HepG2 (cell line): Measurements from ENCODE around the gene MCFD2. TPM values are rescaled to one million over a fixed set of nuclear protein-coding genes. Genes with fewer than 3 reads are reported as not detected.

Source experiments
- ARHGAP35 ChIP-seq: sonication (generic); formaldehyde crosslinking; IDR thresholded peaks from 2 replicates; pipeline ENCODE4 v1.9.0; 2022; ENCODE audit warnings: mild to moderate bottlenecking, inconsistent platforms, moderate library complexity, missing genetic modification reagents, borderline replicate concordance
- HMGXB3 ChIP-seq: sonication (generic); formaldehyde crosslinking; IDR thresholded peaks from 2 replicates; pipeline ENCODE4 v1.4.0; 2020; ENCODE audit warnings: missing genetic modification reagents, borderline replicate concordance
- HNF4A ChIP-seq: sonication (generic); formaldehyde crosslinking; IDR thresholded peaks from 2 replicates; pipeline ENCODE4 v1.4.0; 2020; ENCODE audit warnings: missing genetic modification reagents
- HNRNPL ChIP-seq: fragments of 200-400 bp; formaldehyde crosslinking; IDR thresholded peaks from 2 replicates; pipeline ENCODE4 v1.6.1; 2017; ENCODE audit warnings: mild to moderate bottlenecking, low read depth, low read length
- KAT8 ChIP-seq: IDR thresholded peaks from 2 replicates; pipeline ENCODE4 v1.6.1; 2016; ENCODE audit warnings: missing genetic modification reagents, missing compliant biosample characterization
- MYC ChIP-seq: sonication (generic); formaldehyde crosslinking; IDR thresholded peaks from 2 replicates; pipeline ENCODE4 v1.9.0; 2021; ENCODE audit warnings: missing genetic modification reagents, borderline replicate concordance
- NPAS2 ChIP-seq: sonication (generic); formaldehyde crosslinking; IDR thresholded peaks from 2 replicates; pipeline ENCODE4 v1.8.0; 2022; ENCODE audit warnings: mild to moderate bottlenecking, missing genetic modification reagents, borderline replicate concordance
- NR2F2 ChIP-seq: IDR thresholded peaks from 2 replicates; pipeline ENCODE4 v1.6.1; 2012; ENCODE audit warnings: low read depth, inconsistent platforms, borderline replicate concordance
- SPEN ChIP-seq: sonication (generic); formaldehyde crosslinking; IDR thresholded peaks from 2 replicates; pipeline ENCODE4 v1.5.1; 2020; ENCODE audit warnings: low read depth, mild to moderate bottlenecking, missing genetic modification reagents
- TAF15 ChIP-seq: fragments of 200-400 bp; formaldehyde crosslinking; IDR thresholded peaks from one replicate; pipeline ENCODE4 v1.6.1; 2018; ENCODE audit warnings: mild to moderate bottlenecking, low read depth, low read length; ENCODE audit not compliant: poor library complexity, severe bottlenecking
- ZIK1 ChIP-seq: sonication (generic); formaldehyde crosslinking; IDR thresholded peaks from 2 replicates; pipeline ENCODE4 v1.5.0; 2020; ENCODE audit warnings: mild to moderate bottlenecking, low read depth, missing genetic modification reagents, borderline replicate concordance
- ZNF256 ChIP-seq: sonication (generic); formaldehyde crosslinking; conservative IDR thresholded peaks from 2 replicates; pipeline ENCODE4 v1.4.0; 2020; ENCODE audit warnings: missing genetic modification reagents
- ZNF841 ChIP-seq: sonication (generic); formaldehyde crosslinking; IDR thresholded peaks from 2 replicates; pipeline ENCODE4 v1.8.1; 2023; ENCODE audit warnings: missing genetic modification reagents, borderline replicate concordance
- ZNF891 ChIP-seq: sonication (generic); formaldehyde crosslinking; IDR thresholded peaks from 2 replicates; pipeline ENCODE4 v1.5.0; 2020; ENCODE audit warnings: mild to moderate bottlenecking, missing genetic modification reagents
- ZZZ3 ChIP-seq: sonication (generic); formaldehyde crosslinking; IDR thresholded peaks from 2 replicates; pipeline ENCODE4 v1.4.0; 2020; ENCODE audit warnings: missing genetic modification reagents, mild to moderate bottlenecking, borderline replicate concordance
- polyA plus RNA-seq, 8 experiments: library from polyadenylated mRNA; depleted of rRNA in 3 of 8; stranded (reverse) in 7 of 8; unstranded in 1 of 8; fragments of >200 nt; fragmentation: Illumina TruSeq in 4 of 8; extraction: Trizol in 4 of 8; gene quantifications; 2 replicates each; pipeline versions ENCODE4 v1.2.1 to v1.2.3, GENCODE V29; 2011 to 2016; ENCODE audit warnings: low read depth in 4 of 8, missing spikeins in 1 of 8, mixed read lengths in 1 of 8; ENCODE audit not compliant: insufficient read depth in 1 of 8
- total RNA-seq, 5 experiments: library from RNA; depleted of rRNA; stranded (reverse); fragments of >200 nt; fragmentation: Illumina TruSeq; extraction: Trizol; gene quantifications; 2 replicates each; pipeline ENCODE4 v1.2.3, GENCODE V29; 2016; ENCODE audit warnings: low read depth in 1 of 5
- TF ChIP-seq, protein P1 (sequence below), 2 experiments: sonication (generic) in 1 of 2; formaldehyde crosslinking in 1 of 2; IDR thresholded peaks; 2 replicates each; pipeline versions ENCODE4 v1.4.0 to v1.6.1; 2018 to 2020; ENCODE audit warnings: missing genetic modification reagents in 2 of 2, borderline replicate concordance in 1 of 2, low read depth in 1 of 2, mild to moderate bottlenecking in 1 of 2, missing biosample characterization in 1 of 2
- TF ChIP-seq, protein P2 (sequence below): sonication (generic); formaldehyde crosslinking; IDR thresholded peaks from 2 replicates; pipeline ENCODE4 v1.4.0; 2020; ENCODE audit warnings: missing genetic modification reagents
- TF ChIP-seq, protein P3 (sequence below), 2 experiments: fragments of 450-650 bp in 1 of 2; sonication (generic) in 1 of 2; formaldehyde crosslinking; IDR thresholded peaks; 2 replicates each; pipeline versions ENCODE4 v1.5.0 to v1.8.0; 2020 to 2022; ENCODE audit warnings: mild to moderate bottlenecking in 1 of 2, missing genetic modification reagents in 1 of 2

The MCFD2 gene
- total and polyA plus RNA-seq, 2 of the 13 experiments (the other 11 are each of a cell fraction or from before 2014, with no cell fraction given): 183 to 232 TPM

DNA sequence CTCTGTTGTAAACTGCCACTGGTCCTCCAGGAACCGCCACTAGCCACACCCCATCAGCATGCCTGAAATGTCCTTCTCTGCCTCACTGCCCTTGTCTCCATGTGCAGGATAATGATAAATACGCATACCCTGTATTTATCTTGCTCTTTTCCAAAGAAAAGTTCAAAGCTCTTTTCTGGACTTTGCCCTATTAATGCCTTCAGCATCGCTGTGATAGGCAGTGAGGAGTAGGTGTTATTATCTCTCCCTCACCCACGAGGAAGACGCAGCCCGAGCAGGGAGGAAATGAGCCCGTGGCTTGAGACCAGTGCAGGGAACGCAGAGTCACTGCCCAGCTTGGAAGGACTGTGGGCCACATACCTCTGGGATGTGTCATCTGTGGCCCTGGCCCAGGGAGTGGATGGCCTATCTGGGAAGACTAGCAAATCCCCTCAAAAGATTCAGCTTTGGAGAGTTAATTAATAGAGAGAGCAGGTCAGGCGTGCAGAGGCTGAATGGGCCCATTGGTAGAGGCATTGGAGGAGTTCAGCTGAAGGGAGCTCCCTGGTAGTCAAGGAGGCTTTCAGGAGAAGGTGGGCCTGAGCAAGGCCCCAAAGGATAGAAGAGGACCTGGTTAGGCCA lies 39.5 kb upstream of the MCFD2 start (continued):
- TF ChIP-seq TAF15 (no peak), HNRNPL (no peak), KAT8 (CRISPR knock-in tag) (peak; percentile 48; the same call in 1 of the 2 replicates), MYC (CRISPR knock-in tag) (peak; percentile 41; the same call in 1 of the 2 replicates), ZIK1 (CRISPR knock-in tag) (no peak), HMGXB3 (peak; percentile 58; the same call in 1 of the 2 replicates), ZNF841 (CRISPR knock-in tag) (no peak), ZNF256 (CRISPR knock-in tag) (no peak), ZNF891 (CRISPR knock-in tag) (no peak), SPEN (CRISPR knock-in tag) (no peak), NPAS2 (no peak), ZZZ3 (no peak), HNF4A (peak; percentile 90), NR2F2 (no peak), ARHGAP35 (CRISPR knock-in tag) (no peak)
- TF ChIP-seq, protein P1, sequence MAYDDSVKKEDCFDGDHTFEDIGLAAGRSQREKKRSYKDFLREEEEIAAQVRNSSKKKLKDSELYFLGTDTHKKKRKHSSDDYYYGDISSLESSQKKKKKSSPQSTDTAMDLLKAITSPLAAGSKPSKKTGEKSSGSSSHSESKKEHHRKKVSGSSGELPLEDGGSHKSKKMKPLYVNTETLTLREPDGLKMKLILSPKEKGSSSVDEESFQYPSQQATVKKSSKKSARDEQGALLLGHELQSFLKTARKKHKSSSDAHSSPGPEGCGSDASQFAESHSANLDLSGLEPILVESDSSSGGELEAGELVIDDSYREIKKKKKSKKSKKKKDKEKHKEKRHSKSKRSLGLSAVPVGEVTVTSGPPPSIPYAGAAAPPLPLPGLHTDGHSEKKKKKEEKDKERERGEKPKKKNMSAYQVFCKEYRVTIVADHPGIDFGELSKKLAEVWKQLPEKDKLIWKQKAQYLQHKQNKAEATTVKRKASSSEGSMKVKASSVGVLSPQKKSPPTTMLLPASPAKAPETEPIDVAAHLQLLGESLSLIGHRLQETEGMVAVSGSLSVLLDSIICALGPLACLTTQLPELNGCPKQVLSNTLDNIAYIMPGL (CRISPR knock-in tag; IDR thresholded peaks at IDR 0.05; ENCODE audit: borderline replicate concordance in 1 of 2, low read depth in 1 of 2): no peak; a peak in 1 of 4 replicates
- TF ChIP-seq, protein P2, sequence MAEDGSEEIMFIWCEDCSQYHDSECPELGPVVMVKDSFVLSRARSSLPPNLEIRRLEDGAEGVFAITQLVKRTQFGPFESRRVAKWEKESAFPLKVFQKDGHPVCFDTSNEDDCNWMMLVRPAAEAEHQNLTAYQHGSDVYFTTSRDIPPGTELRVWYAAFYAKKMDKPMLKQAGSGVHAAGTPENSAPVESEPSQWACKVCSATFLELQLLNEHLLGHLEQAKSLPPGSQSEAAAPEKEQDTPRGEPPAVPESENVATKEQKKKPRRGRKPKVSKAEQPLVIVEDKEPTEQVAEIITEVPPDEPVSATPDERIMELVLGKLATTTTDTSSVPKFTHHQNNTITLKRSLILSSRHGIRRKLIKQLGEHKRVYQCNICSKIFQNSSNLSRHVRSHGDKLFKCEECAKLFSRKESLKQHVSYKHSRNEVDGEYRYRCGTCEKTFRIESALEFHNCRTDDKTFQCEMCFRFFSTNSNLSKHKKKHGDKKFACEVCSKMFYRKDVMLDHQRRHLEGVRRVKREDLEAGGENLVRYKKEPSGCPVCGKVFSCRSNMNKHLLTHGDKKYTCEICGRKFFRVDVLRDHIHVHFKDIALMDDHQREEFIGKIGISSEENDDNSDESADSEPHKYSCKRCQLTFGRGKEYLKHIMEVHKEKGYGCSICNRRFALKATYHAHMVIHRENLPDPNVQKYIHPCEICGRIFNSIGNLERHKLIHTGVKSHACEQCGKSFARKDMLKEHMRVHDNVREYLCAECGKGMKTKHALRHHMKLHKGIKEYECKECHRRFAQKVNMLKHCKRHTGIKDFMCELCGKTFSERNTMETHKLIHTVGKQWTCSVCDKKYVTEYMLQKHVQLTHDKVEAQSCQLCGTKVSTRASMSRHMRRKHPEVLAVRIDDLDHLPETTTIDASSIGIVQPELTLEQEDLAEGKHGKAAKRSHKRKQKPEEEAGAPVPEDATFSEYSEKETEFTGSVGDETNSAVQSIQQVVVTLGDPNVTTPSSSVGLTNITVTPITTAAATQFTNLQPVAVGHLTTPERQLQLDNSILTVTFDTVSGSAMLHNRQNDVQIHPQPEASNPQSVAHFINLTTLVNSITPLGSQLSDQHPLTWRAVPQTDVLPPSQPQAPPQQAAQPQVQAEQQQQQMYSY: no peak
- TF ChIP-seq, protein P3, sequence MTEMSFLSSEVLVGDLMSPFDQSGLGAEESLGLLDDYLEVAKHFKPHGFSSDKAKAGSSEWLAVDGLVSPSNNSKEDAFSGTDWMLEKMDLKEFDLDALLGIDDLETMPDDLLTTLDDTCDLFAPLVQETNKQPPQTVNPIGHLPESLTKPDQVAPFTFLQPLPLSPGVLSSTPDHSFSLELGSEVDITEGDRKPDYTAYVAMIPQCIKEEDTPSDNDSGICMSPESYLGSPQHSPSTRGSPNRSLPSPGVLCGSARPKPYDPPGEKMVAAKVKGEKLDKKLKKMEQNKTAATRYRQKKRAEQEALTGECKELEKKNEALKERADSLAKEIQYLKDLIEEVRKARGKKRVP (CRISPR knock-in tag; IDR thresholded peaks at IDR 0.05): no peak
